Activated gamma-delta T cell (primary cell): ENCODE data around the gene NLRC3.
"Not testable (repeated sequence)": the region's sequence is repeated elsewhere in the genome, so short reads cannot be mapped to it uniquely, and the experiment has no call there.

Source experiments
- DNase-seq: peaks from one replicate; lab custom pipeline; 2025; lab: John Stamatoyannopoulos, UW

The NLRC3 gene

DNA sequence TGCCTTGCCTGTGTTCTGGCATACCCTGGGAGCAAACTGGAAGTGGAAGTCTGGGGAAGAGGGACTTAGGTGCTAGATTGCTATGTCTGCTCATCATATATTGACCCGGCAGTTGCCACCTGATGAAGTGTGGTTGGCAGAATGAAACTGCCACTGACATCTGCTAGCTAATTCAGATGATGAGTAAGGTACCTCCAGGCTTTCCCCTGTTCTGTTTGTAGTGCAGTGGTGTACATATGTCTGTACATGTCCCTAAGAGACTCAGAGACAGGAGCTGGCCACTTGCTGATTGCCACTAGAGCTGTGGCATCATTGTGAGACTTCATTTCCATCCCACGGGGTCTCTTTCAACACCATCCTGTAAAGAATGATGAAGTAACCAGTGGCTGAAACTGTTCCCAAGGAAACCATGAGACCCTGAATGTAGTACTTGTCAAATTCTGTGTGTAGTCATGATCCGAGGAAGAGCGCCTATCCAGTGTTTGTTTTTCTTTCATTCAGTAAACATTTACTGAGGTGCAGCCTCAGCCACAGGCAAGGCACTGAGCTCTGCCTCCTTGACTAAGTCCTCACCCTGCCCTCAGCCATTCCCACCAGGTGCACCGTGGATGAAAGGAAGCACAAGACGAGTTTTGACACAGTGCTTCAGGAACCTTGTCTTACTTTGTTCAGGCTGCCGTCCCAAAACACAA lies 63.2 kb downstream of the NLRC3 start:
- no peak for DNase-seq

DNA sequence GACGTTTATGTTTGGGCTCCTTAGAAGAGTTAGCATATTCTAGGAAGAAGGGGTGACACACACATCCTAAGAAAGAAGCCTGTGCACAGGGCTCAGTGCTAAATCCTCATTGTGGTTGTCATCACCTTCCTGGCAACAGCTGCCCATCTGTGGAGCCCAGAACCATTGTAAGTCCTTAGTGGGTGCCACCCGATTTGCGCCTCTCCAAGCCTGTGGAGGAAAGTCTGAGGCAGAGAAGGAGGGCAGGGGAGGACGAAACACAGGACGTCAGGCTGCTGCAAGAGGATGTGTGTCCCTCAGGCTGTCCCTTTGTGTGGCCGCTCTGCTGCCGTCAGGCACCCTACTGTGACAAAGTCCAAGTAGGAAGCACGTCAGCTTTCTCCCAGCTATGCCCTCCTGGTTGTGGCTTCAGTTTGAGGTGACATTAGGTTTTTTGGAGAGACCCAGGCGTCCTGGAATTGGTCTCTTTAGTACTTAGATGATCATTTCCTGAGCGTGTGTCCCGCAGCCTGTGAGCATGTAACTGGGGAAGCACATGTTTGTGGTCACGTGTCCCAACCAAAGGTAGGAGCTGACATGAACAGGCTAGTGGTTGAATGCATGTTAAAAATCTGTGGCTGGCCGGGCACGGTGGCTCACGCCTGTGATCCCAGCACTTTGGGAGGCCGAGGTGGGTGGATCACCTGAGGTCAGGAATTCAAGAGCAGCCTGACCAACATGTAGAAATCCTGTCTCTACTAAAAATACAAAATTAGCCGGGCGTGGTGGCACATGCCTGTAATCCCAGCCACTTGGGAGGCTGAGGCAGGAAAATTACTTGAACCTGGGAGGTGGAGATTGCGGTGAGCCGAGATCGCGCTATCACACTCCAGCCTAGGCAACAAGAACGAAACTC lies 65.7 kb downstream of the NLRC3 start:
- DNase-seq = no peak

DNA sequence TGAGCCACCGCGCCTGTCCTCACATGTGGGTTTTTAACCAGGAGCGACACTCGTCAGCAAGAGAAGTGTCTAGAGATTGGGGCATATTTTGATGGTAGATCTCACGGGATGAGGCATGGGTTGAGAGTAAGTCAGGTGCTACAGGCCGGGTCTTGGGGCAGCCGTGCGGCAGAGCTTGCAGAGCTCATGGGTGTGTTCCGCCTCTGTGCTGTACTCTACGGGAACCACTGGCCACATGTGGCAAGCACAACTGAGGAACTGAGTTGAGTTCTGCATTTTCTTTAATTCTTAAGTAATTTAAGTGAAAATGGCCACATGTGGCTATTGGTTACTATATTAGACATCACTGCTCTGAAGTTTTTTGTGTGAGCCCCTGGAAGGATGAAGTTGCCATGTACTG lies 66.8 kb downstream of the NLRC3 start:
- DNase-seq = no peak

DNA sequence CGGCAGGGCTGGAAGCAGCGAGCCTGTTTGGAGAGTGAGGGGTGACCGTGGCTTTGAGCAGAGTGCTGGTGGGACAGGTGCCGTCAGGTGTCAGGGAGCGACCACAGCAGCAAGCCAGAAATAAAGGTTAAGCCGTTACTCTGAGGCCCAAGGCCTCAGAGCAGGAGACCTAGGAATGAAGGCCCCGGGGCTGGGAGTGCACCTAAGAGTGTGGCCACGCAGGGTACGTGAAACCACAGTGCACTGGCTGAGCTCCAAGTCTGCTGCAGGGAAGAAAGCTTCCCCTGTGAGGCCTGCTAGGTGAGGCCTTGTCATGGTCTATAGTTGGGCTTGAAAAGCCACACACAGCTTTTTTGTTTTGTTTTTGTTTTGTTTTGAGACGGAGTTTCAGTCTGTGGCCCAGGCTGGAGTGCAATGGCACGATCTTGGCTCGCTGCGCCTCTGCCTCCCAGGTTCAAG lies 67.7 kb downstream of the NLRC3 start:
- no peak for DNase-seq

DNA sequence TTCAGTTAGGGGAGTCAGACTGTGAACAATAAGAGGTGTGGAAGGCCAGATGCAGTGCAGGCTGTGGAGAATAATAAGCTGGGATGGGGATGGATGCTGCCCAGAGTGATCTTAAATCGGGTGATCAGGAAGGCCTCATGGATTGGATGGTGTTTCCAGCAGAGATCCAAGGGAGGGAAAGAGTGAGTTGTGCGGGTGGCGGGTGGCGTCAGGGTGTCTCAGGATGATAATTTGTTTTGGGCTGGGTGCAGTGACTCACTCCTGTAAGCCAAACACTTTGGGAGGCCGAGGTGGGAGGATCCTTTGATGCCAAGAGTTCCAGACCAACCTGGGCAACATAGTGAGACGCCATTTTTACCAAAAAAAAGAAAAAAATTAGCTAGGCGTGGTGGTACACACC lies 68.5 kb downstream of the NLRC3 start:
- no peak for DNase-seq

DNA sequence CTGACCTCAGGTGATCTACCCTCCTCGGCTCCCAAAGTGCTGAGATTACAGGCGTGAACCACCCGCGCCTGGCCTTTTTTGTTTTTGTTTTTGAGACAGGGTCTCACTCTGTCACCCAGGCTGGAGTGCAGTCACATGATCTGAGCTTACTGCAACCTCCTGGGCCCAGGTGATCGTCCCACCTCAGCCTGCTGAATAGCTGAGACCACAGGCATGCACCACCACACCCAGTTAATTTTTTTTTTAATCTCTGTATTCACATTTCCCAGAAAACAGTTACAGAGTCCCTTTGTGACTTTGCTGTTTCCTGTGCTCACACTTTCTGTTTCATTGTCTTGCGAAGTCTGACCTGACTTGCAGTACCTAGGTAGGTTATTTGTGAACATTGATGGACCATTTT lies 73.7 kb downstream of the NLRC3 start:
- DNase-seq = no peak

DNA sequence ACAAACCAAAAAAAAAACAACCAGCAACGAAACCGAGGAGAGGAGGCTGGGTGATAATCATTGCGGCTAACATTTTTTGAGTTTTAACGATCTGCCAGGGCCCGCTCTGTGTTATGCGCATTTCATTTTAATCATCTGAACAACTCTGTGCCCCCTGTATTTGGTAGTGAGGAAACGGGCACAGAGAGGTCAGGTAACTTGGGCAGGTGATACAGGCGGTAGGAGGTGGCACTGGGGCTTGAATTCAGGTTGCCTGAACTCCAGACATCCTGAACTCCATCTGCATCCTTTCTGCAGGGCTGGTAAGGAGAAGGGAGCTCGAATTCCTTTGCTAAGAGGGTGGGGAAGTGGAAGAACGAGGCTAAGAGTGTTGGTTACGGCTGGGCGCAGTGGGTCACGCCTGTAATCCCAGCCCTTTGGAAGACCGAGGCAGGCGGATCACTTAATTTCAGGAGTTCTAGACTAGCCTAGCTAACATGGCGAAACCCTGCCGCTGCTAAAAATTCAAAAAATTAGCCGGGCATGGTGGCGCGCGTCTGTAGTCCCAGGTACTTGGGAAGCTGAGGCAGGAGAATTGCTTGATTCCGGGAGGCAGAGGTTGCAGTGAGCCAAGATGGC lies 75.3 kb downstream of the NLRC3 start:
- no peak for DNase-seq

DNA sequence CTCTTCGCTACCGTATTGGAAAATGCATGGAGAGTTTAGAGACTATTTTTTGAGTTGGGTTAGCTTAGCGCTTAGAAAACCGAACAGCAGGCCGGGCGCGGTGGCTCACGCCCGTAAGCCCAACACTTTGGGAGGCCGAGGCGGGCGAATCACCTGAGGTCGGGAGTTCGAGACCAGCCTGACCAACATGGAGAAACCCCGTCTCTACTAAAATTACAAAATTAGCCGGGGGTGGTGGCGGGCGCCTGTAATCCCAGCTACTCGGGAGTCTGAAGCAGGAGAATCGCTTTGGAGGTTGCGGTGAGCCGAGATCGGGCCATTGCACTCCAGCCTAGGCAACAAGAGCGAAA lies 75.8 kb downstream of the NLRC3 start:
- not testable (repeated sequence) for DNase-seq

DNA sequence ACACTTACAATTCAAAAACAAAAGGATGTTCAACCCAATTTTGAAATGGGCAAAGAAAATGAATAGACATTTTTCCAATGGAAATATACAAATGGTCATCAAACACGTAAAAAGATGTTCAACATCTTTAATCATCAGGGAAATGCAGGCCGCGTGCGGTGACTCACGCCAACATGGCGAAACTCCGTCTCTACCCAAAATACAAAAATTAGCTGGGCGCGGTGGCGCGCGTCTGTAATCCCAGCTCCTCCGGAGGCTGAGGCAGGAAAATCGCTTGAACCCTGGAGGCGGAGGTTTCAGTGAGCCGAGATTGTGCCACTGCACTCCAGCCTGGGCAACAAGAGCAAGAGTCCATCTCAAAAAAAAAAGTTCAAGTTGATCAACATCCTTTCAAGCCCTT lies 78.2 kb downstream of the NLRC3 start:
- no peak for DNase-seq

DNA sequence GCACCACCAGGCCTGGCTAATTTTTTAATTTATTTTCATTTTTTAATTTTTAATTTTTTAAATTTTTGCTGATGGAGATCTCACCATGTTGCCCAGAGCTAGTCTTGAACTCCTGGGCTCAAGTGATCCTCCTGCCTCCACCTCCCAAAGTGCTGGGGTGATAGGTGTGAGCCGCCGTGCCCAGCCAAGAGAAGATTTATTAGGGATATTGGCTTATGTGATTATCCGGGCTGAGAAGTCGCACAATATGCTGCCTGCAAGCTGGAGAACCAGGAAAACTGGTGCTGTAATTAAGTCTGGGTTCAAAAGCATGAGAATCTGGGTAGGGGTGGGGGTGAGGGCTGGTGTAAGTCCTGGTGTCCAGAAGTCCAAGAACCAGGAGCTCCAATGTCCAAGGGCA lies 79.4 kb downstream of the NLRC3 start:
- DNase-seq = no peak

DNA sequence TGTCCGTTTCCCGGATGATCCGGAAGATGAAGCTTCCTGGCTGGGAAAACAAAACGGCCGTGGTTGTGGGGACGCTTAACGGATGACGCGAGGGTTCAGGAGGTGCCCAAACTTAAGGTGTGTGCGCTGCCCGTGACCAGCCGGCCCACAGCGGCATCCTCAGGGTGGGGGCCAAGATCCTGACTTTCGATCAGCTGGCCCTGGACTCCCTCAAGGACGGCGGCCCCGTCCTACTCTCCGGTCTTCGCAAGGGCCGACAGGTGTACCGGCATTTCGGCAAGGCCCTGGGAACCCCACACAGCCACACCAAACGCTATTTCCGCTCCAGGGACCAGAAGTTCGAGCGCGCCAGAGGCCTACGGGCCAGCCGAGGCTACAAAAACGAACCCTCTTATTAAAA lies 80.8 kb downstream of the NLRC3 start:
- no peak for DNase-seq

DNA sequence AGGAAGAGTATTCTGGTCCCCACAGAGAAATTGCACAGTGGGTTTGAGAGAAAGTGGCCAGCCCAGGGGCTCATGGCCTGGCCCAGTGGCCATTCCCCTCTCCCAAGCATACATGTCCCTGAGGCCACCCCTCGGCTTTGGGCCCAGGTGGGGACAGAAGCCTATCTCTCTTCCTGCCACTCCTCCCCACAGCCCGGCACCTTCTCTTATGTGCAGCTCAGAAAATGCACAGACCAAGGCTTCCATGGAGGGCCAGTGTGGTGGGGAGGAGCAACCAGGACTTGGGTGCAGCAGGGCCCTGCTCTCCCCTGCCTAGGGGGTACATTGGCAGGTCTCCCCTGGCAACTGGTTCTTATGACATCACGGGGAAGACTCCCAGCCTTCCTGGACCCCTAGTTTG lies 82.0 kb downstream of the NLRC3 start, which contains the start of gene C16orf90:
C16orf90 (minus strand) TSS at position 314 of the 400 bp plus-strand sequence; CDS start at position 246, 68 bp downstream.
- no peak for DNase-seq

DNA sequence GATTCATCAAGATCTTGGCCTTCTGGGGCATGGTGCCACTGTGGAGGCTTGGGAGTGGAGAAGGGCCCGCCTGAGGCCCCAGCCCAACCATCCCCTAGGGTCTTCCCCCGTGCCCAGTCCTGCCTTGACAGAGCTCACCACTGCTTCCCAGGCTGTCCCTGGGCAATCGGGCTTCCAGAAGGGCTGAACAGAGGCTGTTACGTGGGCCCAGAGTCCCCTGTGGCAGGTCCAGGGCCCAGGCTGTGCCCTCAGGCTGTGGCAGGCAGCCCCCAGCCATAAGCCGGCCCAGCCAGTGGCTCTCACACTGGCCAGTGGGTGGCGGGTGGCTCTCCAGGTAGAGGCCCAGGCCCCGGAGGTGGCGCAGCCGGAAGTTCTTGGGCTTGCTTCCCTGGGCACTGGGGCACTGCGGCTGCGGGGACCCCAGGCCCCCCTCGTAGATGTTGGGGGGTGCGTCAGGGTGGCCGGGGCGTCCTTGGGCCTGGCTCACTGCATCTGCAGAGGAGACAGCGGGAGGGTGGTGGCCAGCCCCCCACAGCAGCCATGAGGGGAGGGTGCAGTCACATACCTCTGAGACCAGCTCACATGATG lies 82.7 kb downstream of the NLRC3 start:
- no peak for DNase-seq

DNA sequence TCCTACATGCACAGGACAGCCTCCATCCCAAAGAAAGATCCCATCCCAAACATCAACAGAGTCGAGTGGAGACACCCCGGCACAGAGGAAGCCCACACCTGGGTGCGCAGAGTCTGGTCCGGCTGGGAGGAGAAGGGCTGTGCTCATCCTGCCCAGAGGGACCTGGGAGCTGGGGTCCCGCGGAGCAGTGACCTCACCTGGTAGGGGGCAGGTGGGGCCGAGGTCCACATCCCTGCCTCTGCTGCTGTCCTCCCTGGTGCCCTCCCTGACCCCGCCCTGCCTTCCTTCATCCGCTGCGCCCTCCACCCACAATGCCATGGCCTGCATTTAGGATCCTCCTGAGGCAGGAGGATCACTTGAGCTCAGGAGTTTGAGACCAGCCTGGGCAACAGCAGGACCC lies 84.8 kb downstream of the NLRC3 start:
- no peak for DNase-seq

DNA sequence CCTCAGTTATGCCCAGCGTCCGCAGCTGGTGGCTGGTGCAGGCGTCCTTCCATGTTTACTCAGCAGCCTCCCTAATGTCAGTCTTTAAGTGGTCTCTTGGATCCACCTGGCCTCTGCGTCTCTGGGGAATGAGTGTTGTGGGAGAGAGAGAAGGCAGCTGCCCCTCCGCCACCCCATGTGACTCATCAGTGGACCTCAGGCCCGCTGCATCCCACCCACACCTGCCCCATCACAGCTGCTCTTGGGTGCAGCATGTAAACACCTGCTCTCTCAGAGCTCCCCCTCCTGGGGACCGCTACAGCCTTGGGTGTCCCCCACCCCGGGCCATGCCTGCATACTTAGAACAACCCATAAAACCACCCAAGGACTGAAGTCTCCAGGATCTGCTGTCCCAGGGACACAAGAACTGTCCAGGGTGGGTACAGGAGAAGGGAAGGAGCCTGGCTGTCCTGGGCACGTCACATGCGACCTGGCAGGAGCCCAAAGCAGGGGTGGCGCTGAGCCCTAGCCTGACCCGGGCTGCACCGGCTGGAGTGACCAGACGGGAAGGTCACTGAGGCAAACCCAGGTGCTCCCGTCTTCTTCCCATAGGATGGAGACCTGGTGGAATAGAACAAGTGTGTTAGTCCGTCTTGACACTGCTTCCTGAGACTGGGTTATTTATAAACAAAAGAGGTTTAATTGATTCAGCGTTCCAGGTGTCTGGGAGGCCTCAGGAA lies 86.1 kb downstream of the NLRC3 start:
- DNase-seq = no peak
